GM12872 (cell line): ENCODE results near the gene ZFP64.

Experiments used
- CTCF ChIP-seq: IDR thresholded peaks from 3 replicates; pipeline ENCODE4 v1.5.1; 2011; ENCODE audit warnings: low read depth, mild to moderate bottlenecking, low read length, moderate library complexity; ENCODE audit not compliant: insufficient read depth

The ZFP64 gene

GRCh38 chr20:52193886-52194545 is 2.4 kb upstream of the ZFP64 start:
- no peak for TF ChIP-seq CTCF

- no peak for TF ChIP-seq CTCF
Measured at GRCh38 chr20:52193133-52193532, 1.6 kb upstream of the ZFP64 start.

- peak; percentile 62 for TF ChIP-seq CTCF
Measured at GRCh38 chr20:52191916-52192718, 538 bp upstream of the ZFP64 start.

- TF ChIP-seq CTCF, result no peak
Measured at GRCh38 chr20:52190437-52191131, 995 bp downstream of the ZFP64 start.

- TF ChIP-seq CTCF, result no peak
Measured at GRCh38 chr20:52181766-52182165, 9.8 kb downstream of the ZFP64 start.

- no peak for TF ChIP-seq CTCF
Measured at GRCh38 chr20:52180180-52180840, 11.3 kb downstream of the ZFP64 start.
